HUES48 (cell line): Measurements from ENCODE around the gene VIT.

Experiments
- H3K27ac ChIP-seq: one replicate; pipeline ENCODE4 v1.7.0; 2013; ENCODE audit warnings: low read depth, low read length, inconsistent platforms
- H3K27me3 ChIP-seq: 2 replicates; pipeline ENCODE4 v1.6.1; 2013; ENCODE audit warnings: mild to moderate bottlenecking, low read length; ENCODE audit not compliant: control insufficient read depth, insufficient read depth
- H3K36me3 ChIP-seq: 2 replicates; pipeline ENCODE4 v1.6.1; 2013; ENCODE audit warnings: low read length; ENCODE audit not compliant: control insufficient read depth, insufficient read depth
- H3K4me1 ChIP-seq: 2 replicates; pipeline ENCODE4 v1.6.1; 2013; ENCODE audit warnings: mild to moderate bottlenecking, low read length; ENCODE audit not compliant: control insufficient read depth, insufficient read depth
- H3K4me3 ChIP-seq: 2 replicates; pipeline ENCODE4 v1.5.1; 2013; ENCODE audit warnings: mild to moderate bottlenecking, low read depth, low read length
- H3K9ac ChIP-seq: 2 replicates; pipeline ENCODE4 v1.6.1; 2013; ENCODE audit warnings: mild to moderate bottlenecking, low read depth, low read length, moderate library complexity
- H3K9me3 ChIP-seq: 2 replicates; pipeline ENCODE4 v1.6.1; 2013; ENCODE audit warnings: low read length; ENCODE audit not compliant: control insufficient read depth, insufficient read depth

Gene VIT

DNA sequence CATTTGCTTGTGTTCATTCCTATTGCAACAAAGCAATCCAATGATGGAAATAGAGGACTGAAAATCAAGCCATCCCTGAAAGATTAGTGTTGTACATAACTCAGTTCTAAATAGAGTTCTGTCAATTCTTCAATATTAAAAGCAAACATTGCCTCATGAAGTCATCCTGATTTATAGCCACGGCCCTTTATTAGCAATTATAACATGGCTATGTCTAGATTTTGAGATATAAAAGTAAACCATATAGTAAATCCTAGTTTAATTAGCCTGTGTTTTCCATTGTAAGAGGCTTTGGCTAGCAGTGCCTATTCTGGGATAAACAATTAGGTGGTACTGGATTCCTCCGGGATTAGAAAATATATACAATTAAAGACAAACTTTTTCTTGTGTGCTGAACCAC, 33.2 kb upstream of the VIT start:
- Histone ChIP-seq H3K27ac (no peak overlapping the region), H3K4me1 (peaks cover 8% of the 10 kb centered on the region; the same call in 1 of the 2 replicates), H3K9me3 (no peaks in the 10 kb centered on the region), H3K4me3 (no peak overlapping the region), H3K36me3 (no peaks in the 10 kb centered on the region), H3K27me3 (no peaks in the 10 kb centered on the region), H3K9ac (no peak overlapping the region)

DNA sequence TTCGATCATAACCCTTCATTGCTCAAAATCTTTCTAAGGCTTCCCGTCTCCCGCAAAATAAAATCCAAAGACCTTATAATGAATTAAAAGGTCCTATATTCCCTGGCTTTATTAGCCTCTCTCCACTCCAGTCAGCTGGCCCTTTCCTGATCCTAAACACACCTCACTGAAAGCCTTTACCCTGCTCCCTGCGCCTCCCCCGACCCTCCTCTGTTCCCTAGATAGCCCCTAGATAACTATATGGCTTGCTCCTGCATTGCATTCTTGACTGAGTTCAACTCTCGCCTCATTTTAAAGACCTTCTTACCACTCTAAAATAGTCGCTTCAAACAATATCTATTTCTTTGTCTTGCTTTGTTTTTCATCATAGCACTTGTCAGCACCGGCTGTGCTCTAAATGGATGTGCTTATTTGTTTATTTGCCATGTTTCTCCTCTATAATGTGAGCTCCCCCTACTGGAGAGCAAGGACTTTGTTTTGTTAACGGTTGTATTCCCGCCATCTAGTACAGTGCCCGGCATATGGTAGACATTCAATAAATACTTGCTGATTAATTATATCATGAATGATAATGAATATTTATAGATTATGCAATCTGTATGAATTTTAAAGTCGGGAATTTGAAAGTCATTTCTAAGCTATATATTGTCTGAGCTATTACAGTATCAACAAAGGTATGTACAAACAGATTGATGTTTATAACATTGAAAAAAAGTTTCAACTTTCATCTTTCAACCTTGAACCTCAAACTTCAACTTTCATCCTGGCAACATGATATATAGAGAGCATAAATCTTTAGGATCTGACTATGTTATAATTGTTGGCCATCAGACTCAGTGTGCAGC, 32.4 kb upstream of the VIT start:
- H3K27me3 ChIP-seq: no peaks in the 10 kb centered on the region
- H3K4me3 ChIP-seq: peak overlapping the region; percentile 58
- H3K9me3 ChIP-seq: no peaks in the 10 kb centered on the region
- H3K4me1 ChIP-seq: peaks cover 8% of the 10 kb centered on the region; the same call in 1 of the 2 replicates
- no peak overlapping the region for H3K9ac ChIP-seq
- no peaks in the 10 kb centered on the region for H3K36me3 ChIP-seq
- no peak overlapping the region for H3K27ac ChIP-seq

DNA sequence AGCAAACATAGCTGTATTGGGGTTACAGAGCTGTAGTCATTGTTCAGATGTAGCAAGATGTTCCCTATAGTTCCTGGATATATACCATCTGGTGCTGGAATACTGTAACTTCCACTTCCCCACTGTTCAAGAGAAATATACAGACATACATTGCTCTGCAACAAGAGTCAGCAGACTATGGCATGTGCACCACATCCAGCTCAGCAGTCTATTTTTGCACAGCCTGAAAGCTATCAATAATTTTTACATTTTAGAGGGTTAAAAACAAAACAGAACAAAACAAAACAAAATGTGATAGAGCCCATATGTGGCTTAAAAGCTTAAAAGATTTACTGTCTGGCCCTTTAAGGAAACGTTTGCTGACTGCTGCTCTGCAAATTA, 31.8 kb upstream of the VIT start:
- H3K27ac ChIP-seq: no peak overlapping the region

DNA sequence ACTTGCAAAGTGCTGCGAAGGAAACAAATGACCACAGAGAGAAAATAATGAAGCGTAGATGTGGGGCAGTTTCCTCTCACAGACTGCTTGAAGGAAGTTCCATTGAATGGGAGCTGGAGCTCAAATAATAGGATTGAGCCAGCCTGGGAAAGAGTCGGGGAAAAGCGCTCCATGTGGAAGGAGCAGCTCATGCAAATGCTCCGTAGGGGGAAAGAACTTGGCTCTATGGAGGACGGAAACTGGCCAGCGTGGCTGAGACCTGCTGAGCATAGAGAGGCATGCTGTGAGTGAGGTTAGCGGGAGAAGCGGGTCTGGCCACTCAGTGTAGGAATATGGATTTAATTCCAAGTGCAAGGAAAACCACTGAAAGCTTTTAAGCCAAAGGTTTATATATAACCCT, 28.6 kb upstream of the VIT start:
- Histone ChIP-seq H3K27ac (no peak overlapping the region), H3K9ac (no peak overlapping the region), H3K27me3 (no peaks in the 10 kb centered on the region), H3K4me1 (peaks cover 8% of the 10 kb centered on the region; the same call in 1 of the 2 replicates), H3K4me3 (no peak overlapping the region), H3K9me3 (no peaks in the 10 kb centered on the region), H3K36me3 (no peaks in the 10 kb centered on the region)

More for the DNA sequence above, 31.8 kb upstream of the VIT start:
- Histone ChIP-seq H3K36me3 (no peaks in the 10 kb centered on the region), H3K4me3 (no peak overlapping the region), H3K9me3 (no peaks in the 10 kb centered on the region), H3K9ac (no peak overlapping the region), H3K4me1 (peaks cover 8% of the 10 kb centered on the region; the same call in 1 of the 2 replicates), H3K27me3 (no peaks in the 10 kb centered on the region)

DNA sequence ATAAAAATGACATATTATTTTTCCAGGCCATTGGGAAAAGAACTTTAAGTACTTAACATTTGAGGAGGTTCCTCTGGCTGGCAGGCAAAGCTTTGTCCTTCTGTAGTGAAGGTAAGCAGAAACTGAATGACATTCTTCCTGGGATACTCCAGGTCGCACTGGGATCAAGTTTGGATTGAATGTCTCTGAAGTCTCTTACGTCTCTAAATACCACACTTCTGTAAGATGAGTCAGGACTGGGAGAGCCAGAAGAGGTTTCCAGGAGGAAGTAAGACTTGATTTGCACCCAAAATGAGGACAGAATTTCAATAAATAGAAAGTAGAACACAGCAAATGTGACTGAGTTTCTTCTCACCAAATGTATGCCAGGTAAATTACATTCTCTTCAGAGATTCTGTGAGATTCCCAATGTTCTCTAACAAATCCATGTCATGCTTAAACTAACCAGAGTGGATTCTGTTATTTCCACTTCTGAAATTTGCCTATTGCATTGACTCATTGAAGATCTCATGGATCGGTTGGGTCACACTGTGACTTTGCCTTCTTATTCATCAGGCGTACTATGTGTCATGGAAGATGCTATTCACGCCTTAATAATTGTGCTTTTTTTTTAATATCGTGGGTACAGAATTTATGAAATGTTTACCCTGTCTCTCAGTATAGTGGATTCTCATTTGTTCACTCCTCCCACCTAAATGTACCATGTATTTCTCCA, 25.5 kb upstream of the VIT start:
- Histone ChIP-seq H3K4me3 (no peak overlapping the region), H3K9ac (no peak overlapping the region), H3K36me3 (no peaks in the 10 kb centered on the region), H3K27ac (no peak overlapping the region), H3K27me3 (no peaks in the 10 kb centered on the region), H3K9me3 (no peaks in the 10 kb centered on the region), H3K4me1 (peaks cover 4% of the 10 kb centered on the region)

DNA sequence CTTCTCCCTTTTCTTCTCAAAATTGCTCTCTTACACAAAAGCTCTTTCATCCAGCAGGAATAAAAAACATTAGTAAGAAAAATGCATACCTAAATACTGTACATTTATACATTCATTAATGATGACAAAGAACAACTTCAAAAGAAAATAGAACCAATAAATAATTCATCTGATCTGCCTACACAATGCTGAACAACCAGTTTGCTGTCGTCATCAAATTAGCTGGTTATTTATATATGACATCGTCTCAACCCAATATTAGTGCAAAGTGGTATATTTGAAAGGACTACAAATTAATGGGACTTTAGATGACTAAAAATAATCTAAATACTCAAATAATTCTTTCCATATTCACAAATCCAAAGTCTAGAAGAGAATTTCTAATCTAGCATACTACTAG, 24.8 kb upstream of the VIT start:
- H3K9me3 ChIP-seq: no peaks in the 10 kb centered on the region
- no peak overlapping the region for H3K9ac ChIP-seq
- no peaks in the 10 kb centered on the region for H3K36me3 ChIP-seq
- no peak overlapping the region for H3K4me3 ChIP-seq
- H3K4me1 ChIP-seq: peaks cover 11% of the 10 kb centered on the region
- no peak overlapping the region for H3K27ac ChIP-seq
- H3K27me3 ChIP-seq: no peaks in the 10 kb centered on the region

DNA sequence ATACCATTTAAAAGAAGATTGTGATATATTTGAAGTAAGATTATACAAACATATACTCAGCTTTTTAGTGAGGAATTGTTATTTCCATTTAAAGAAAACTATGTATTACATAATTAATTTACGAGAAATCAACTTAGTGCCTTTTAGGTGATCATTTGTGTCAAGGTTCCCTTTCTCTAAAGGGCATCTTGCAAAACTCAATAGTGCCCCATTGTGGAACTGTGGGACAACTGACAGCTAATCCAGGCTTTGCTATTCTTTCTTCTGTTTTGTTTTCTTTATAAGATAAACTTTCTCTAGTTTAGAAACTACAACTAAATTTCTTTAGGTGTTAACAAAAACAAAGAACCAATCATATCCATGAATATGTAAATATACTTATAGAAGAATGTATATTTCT, 24.3 kb upstream of the VIT start:
- H3K27me3 ChIP-seq: no peaks in the 10 kb centered on the region
- no peaks in the 10 kb centered on the region for H3K36me3 ChIP-seq
- no peak overlapping the region for H3K9ac ChIP-seq
- no peak overlapping the region for H3K4me3 ChIP-seq
- no peak overlapping the region for H3K27ac ChIP-seq
- peaks cover 16% of the 10 kb centered on the region for H3K4me1 ChIP-seq
- no peaks in the 10 kb centered on the region for H3K9me3 ChIP-seq

DNA sequence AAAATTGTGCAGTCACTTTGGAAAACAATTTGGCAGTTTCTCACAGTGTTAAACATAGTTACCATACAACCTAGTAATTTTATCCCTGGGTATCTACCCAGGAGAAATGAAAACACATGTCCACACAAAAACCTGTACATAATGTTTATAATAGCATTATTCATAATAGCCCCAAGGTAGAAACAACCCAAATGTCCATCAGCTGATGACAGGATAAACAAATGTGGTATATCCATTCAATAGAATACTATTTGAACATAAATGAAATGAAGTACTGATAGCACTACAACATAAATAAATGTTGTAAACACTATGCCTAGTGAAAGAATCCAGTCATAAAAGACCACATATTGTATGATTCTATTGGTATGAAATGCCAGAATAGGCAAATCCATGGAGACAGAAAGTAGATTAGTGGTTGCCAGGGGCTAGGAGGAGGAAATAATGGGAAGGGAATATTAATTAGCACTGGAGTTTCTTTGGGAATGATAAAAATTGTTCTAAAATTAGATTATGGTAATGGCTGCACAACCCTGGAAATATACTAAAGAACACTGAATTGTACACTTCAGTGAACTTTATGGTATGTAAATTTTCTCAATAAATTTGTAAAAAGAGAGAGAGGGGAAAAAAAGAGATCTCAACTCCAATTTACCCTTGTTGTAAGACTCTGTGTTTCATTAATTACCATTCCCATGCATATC, 20.8 kb upstream of the VIT start:
- H3K27me3 ChIP-seq: no peaks in the 10 kb centered on the region
- H3K27ac ChIP-seq: no peak overlapping the region
- no peaks in the 10 kb centered on the region for H3K9me3 ChIP-seq
- no peaks in the 10 kb centered on the region for H3K36me3 ChIP-seq
- no peak overlapping the region for H3K4me3 ChIP-seq
- H3K4me1 ChIP-seq: peaks cover 22% of the 10 kb centered on the region
- no peak overlapping the region for H3K9ac ChIP-seq

DNA sequence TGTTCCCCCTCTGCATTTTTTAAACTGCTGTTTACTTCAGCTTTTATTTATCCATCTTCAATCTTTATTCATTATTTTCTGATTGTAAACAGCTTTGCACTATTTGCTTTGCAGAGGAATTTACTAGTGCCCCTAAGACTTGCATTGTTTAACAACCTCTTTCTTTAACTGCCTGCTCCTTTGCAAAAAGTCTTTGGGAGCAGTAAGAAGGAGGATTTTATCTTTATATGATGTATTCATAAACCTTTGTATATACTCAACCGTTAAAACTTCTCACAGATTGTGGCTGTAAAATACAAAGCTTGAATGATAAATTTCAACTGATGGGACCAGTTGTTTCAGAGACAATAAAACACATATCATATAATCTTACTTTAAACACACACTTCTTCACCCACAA, 20.1 kb upstream of the VIT start:
- Histone ChIP-seq H3K36me3 (no peaks in the 10 kb centered on the region), H3K4me1 (peaks cover 22% of the 10 kb centered on the region), H3K9me3 (no peaks in the 10 kb centered on the region), H3K27me3 (no peaks in the 10 kb centered on the region), H3K4me3 (no peak overlapping the region), H3K9ac (no peak overlapping the region), H3K27ac (no peak overlapping the region)

DNA sequence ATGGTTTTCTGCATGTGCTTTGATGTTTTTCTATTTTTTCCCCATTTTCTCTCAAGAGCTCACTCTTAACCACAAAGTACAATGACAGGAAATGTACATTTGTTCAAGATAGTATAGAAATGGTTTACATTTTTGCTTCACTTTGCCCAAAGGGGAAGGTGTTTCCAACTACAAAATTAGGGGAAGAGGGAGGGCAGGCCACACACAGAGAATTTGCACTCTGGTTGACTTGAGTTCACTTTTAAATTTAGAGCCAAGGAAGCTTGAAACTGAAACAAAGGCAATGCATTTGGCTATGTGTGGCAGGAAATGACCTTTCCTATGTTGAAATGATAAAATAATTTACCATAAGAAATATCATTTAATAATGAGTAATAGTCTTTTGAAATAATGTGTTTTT, 19.1 kb upstream of the VIT start:
- Histone ChIP-seq H3K4me1 (peaks cover 22% of the 10 kb centered on the region), H3K27ac (no peak overlapping the region), H3K9ac (no peak overlapping the region), H3K27me3 (no peaks in the 10 kb centered on the region), H3K36me3 (no peaks in the 10 kb centered on the region), H3K9me3 (no peaks in the 10 kb centered on the region), H3K4me3 (no peak overlapping the region)
